Ascending aorta (tissue), 2 donors: ENCODE results near the gene ALX4. TPM values are rescaled to one million over a fixed set of nuclear protein-coding genes. Genes with fewer than 3 reads are reported as not detected.

Source experiments
- DNase-seq, 2 donors: peaks; one replicate each; pipeline ENCODE4 v3.0.0-alpha.2; 2019; ENCODE audit warnings: low spot score in 2 of 2
- H3K27ac ChIP-seq, 2 donors: fragments of 200-600 bp; sonication (generic); one replicate each; pipeline ENCODE4 v1.5.1; 2016 to 2017; ENCODE audit warnings: mild to moderate bottlenecking in 1 of 2
- H3K27me3 ChIP-seq: fragments of 200-600 bp; sonication (generic); one replicate; pipeline ENCODE4 v1.5.1; 2017
- H3K36me3 ChIP-seq, 2 donors: fragments of 200-600 bp; sonication (generic); one replicate each; pipeline ENCODE4 v1.5.1; 2016
- H3K4me1 ChIP-seq, 2 donors: fragments of 200-600 bp; sonication (generic); one replicate each; pipeline ENCODE4 v1.5.1; 2016 to 2017; ENCODE audit warnings: mild to moderate bottlenecking in 1 of 2
- H3K4me3 ChIP-seq, 2 donors: fragments of 200-600 bp; sonication (generic); one replicate each; pipeline ENCODE4 v1.5.1; 2016 to 2017; ENCODE audit warnings: mild to moderate bottlenecking in 1 of 2
- H3K9me3 ChIP-seq, 2 donors: fragments of 200-600 bp; sonication (generic); one replicate each; pipeline ENCODE4 v1.5.1; 2016
- intact Hi-C: fragments of 100-400 bp; cut with DNase I; formaldehyde crosslinking; loops from one replicate; pipeline ENCODE4 v1.15.1; 2023
- total RNA-seq: library from RNA; depleted of rRNA; stranded (reverse); fragments of >200 nt; gene quantifications from one replicate; pipeline ENCODE4 v1.1.0, GENCODE V29; 2016
- TF ChIP-seq, protein P1 (sequence below), 3 experiments: fragments of 200-600 bp in 2 of 3; fragments of 450-650 bp in 1 of 3; sonication (generic) in 2 of 3; IDR thresholded peaks; one replicate each; pipeline ENCODE4 v1.5.1; 2016 to 2019; ENCODE audit warnings: antibody characterized with exemption in 3 of 3, mild to moderate bottlenecking in 1 of 3, moderate library complexity in 1 of 3

The ALX4 gene
- total RNA-seq, 1 donor from 2014 or later, result not detected

- H3K9me3 ChIP-seq, result no peaks in the 10 kb centered on the region
- H3K27me3 ChIP-seq, result no peaks in the 10 kb centered on the region
- H3K27ac ChIP-seq, result no peak overlapping the region
- H3K36me3 ChIP-seq, result no peaks in the 10 kb centered on the region
- no peaks in the 10 kb centered on the region for H3K4me1 ChIP-seq
- TF ChIP-seq, protein P1, sequence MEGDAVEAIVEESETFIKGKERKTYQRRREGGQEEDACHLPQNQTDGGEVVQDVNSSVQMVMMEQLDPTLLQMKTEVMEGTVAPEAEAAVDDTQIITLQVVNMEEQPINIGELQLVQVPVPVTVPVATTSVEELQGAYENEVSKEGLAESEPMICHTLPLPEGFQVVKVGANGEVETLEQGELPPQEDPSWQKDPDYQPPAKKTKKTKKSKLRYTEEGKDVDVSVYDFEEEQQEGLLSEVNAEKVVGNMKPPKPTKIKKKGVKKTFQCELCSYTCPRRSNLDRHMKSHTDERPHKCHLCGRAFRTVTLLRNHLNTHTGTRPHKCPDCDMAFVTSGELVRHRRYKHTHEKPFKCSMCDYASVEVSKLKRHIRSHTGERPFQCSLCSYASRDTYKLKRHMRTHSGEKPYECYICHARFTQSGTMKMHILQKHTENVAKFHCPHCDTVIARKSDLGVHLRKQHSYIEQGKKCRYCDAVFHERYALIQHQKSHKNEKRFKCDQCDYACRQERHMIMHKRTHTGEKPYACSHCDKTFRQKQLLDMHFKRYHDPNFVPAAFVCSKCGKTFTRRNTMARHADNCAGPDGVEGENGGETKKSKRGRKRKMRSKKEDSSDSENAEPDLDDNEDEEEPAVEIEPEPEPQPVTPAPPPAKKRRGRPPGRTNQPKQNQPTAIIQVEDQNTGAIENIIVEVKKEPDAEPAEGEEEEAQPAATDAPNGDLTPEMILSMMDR (IDR thresholded peaks at IDR 0.05), result no peak
- intact Hi-C loops, result no loop called here
- no peak for DNase-seq
- H3K4me3 ChIP-seq, result no peak overlapping the region
Measured at GRCh38 chr11:44288133-44288526, 21.8 kb downstream of the ALX4 start.

DNA sequence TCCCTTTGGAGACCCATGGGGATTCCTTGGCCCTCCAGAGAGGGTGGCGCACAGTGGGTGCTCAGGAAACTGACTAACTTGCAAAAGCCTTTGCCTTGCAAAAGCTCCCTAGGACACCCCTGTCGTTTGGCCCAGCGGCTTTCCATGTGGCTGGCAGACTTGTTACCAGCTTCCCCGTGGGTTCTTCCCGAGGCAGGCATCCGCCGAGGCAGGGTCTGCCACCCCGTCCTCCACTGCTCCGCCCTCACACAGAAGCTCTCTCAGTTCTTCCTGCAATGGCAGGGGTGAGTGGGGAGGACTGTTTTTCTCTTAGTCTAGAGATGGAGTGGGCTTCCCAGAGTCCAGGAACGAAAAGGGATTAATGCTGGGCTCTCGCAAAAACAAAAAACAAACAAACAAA is 23.0 kb downstream of the ALX4 start:
- TF ChIP-seq, protein P1 (IDR thresholded peaks at IDR 0.05), result no peak
- intact Hi-C loops, result loop anchor here (1.0 kb wide), 1 partner anchor 251 kb away; no protein-coding TSS in a partner anchor
- Histone ChIP-seq H3K27me3 (no peaks in the 10 kb centered on the region), H3K9me3 (no peaks in the 10 kb centered on the region), H3K27ac (no peak overlapping the region), H3K36me3 (no peaks in the 10 kb centered on the region), H3K4me1 (no peaks in the 10 kb centered on the region), H3K4me3 (no peak overlapping the region)
- no peak for DNase-seq

GRCh38 chr11:44286268-44286880 is 23.6 kb downstream of the ALX4 start:
- H3K36me3 ChIP-seq, result no peaks in the 10 kb centered on the region
- DNase-seq, result no peak
- TF ChIP-seq, protein P1 (IDR thresholded peaks at IDR 0.05), result peak; percentile 65 to 88 (median 81)
- no peak overlapping the region for H3K27ac ChIP-seq
- H3K4me1 ChIP-seq, result no peaks in the 10 kb centered on the region
- no peaks in the 10 kb centered on the region for H3K27me3 ChIP-seq
- no peak overlapping the region for H3K4me3 ChIP-seq
- H3K9me3 ChIP-seq, result no peaks in the 10 kb centered on the region
- intact Hi-C loops, result loop anchor here (1.0 kb wide), 1 partner anchor 252 kb away; no protein-coding TSS in a partner anchor

- Histone ChIP-seq H3K36me3 (no peaks in the 10 kb centered on the region), H3K9me3 (no peaks in the 10 kb centered on the region), H3K27ac (no peak overlapping the region), H3K4me1 (no peaks in the 10 kb centered on the region), H3K4me3 (no peak overlapping the region), H3K27me3 (no peaks in the 10 kb centered on the region)
- no peak for DNase-seq
- TF ChIP-seq, protein P1 (IDR thresholded peaks at IDR 0.05), result no peak
- intact Hi-C loops, result loop anchor here (1.0 kb wide), 1 partner anchor 253 kb away; no protein-coding TSS in a partner anchor
Measured at GRCh38 chr11:44285756-44286155, 24.2 kb downstream of the ALX4 start.

GRCh38 chr11:44282620-44283019 is 27.3 kb downstream of the ALX4 start:
- intact Hi-C loops, result no loop called here
- H3K27ac ChIP-seq, result no peak overlapping the region
- TF ChIP-seq, protein P1 (IDR thresholded peaks at IDR 0.05), result no peak

More at GRCh38 chr11:44282620-44283019, 27.3 kb downstream of the ALX4 start:
- no peaks in the 10 kb centered on the region for H3K4me1 ChIP-seq
- H3K36me3 ChIP-seq, result no peaks in the 10 kb centered on the region
- no peak for DNase-seq
- no peaks in the 10 kb centered on the region for H3K27me3 ChIP-seq
- no peaks in the 10 kb centered on the region for H3K9me3 ChIP-seq
- H3K4me3 ChIP-seq, result no peak overlapping the region
